ENCODE results near the gene SLC38A9.

The SLC38A9 gene

GRCh38 chr5:55634866-55635265 lies 77.3 kb downstream of the SLC38A9 start:
- Histone ChIP-seq H3K4me2 (ENCODE audit: insufficient read depth, low read length) (peak overlapping the region; percentile 65; the same call in 1 of the 2 replicates), H3K27ac (ENCODE audit: low read length) (no peak overlapping the region), H3K79me2 (ENCODE audit: insufficient read depth, low read length) (no peaks in the 10 kb centered on the region), H3K4me1 (ENCODE audit: insufficient read depth, low read length) (peaks cover 26% of the 10 kb centered on the region), H2AFZ (ENCODE audit: low read depth, low read length) (no peak overlapping the region), H4K20me1 (ENCODE audit: insufficient read depth, low read length) (no peaks in the 10 kb centered on the region; the same call in 1 of the 2 replicates), H3K27me3 (ENCODE audit: insufficient read depth, low read length, poor library complexity) (no peaks in the 10 kb centered on the region), H3K9me3 (ENCODE audit: insufficient read depth, low read length, severe bottlenecking) (no peaks in the 10 kb centered on the region), H3K36me3 (ENCODE audit: insufficient read depth, low read length) (0 out of 2 replicates have a peak, but pooled peaks cover 3% of the 10 kb centered on the region), H3K9ac (ENCODE audit: low read depth, low read length) (no peak overlapping the region), H3K4me3 (ENCODE audit: low read depth in 1 of 2, low read length in 2 of 2) (no peak overlapping the region)
- no peak for TF ChIP-seq EZH2 (IDR thresholded peaks at IDR 0.05; ENCODE audit: borderline replicate concordance, low read depth, low read length, severe bottlenecking)
- no peak for TF ChIP-seq CTCF (IDR thresholded peaks at IDR 0.05; ENCODE audit: borderline replicate concordance, extremely low read depth, low read length, poor library complexity, severe bottlenecking)
- no peak for ATAC-seq (ENCODE audit: insufficient read depth, low read depth)
- no peak for DNase-seq

GRCh38 chr5:55634209-55634805 lies 77.8 kb downstream of the SLC38A9 start:
- H2AFZ ChIP-seq (ENCODE audit: low read depth, low read length): peak overlapping the region; percentile 45; the same call in 1 of the 2 replicates
- no peaks in the 10 kb centered on the region for H3K9me3 ChIP-seq (ENCODE audit: insufficient read depth, low read length, severe bottlenecking)
- peak overlapping the region; percentile 79 for H3K27ac ChIP-seq (ENCODE audit: low read length)
- 0 out of 2 replicates have a peak, but pooled peaks cover 3% of the 10 kb centered on the region for H3K36me3 ChIP-seq (ENCODE audit: insufficient read depth, low read length)
- H4K20me1 ChIP-seq (ENCODE audit: insufficient read depth, low read length): no peaks in the 10 kb centered on the region; the same call in 1 of the 2 replicates
- DNase-seq: no peak
- H3K4me2 ChIP-seq (ENCODE audit: insufficient read depth, low read length): peak overlapping the region; percentile 65
- H3K4me1 ChIP-seq (ENCODE audit: insufficient read depth, low read length): peaks cover 26% of the 10 kb centered on the region
- peak overlapping the region in 1 of 2 experiments; percentile 35; a peak in 2 of 4 replicates for H3K4me3 ChIP-seq (ENCODE audit: low read depth in 1 of 2, low read length in 2 of 2)
- H3K9ac ChIP-seq (ENCODE audit: low read depth, low read length): peak overlapping the region; percentile 27; the same call in 1 of the 2 replicates
- H3K79me2 ChIP-seq (ENCODE audit: insufficient read depth, low read length): no peaks in the 10 kb centered on the region
- ATAC-seq (ENCODE audit: insufficient read depth, low read depth): peak; percentile 80
- TF ChIP-seq CTCF (IDR thresholded peaks at IDR 0.05; ENCODE audit: borderline replicate concordance, extremely low read depth, low read length, poor library complexity, severe bottlenecking): no peak
- no peak for TF ChIP-seq EZH2 (IDR thresholded peaks at IDR 0.05; ENCODE audit: borderline replicate concordance, low read depth, low read length, severe bottlenecking)
- H3K27me3 ChIP-seq (ENCODE audit: insufficient read depth, low read length, poor library complexity): no peaks in the 10 kb centered on the region

- TF ChIP-seq EZH2 (IDR thresholded peaks at IDR 0.05; ENCODE audit: borderline replicate concordance, low read depth, low read length, severe bottlenecking) (no peak), CTCF (IDR thresholded peaks at IDR 0.05; ENCODE audit: borderline replicate concordance, extremely low read depth, low read length, poor library complexity, severe bottlenecking) (no peak)
- DNase-seq: peak; percentile 58
- H3K36me3 ChIP-seq (ENCODE audit: insufficient read depth, low read length): 0 out of 2 replicates have a peak, but pooled peaks cover 3% of the 10 kb centered on the region
- peak overlapping the region; percentile 45; the same call in 1 of the 2 replicates for H2AFZ ChIP-seq (ENCODE audit: low read depth, low read length)
- peak overlapping the region in 1 of 2 experiments; percentile 35; a peak in 2 of 4 replicates for H3K4me3 ChIP-seq (ENCODE audit: low read depth in 1 of 2, low read length in 2 of 2)
- no peaks in the 10 kb centered on the region for H3K9me3 ChIP-seq (ENCODE audit: insufficient read depth, low read length, severe bottlenecking)
- peak overlapping the region; percentile 27; the same call in 1 of the 2 replicates for H3K9ac ChIP-seq (ENCODE audit: low read depth, low read length)
- no peaks in the 10 kb centered on the region for H3K27me3 ChIP-seq (ENCODE audit: insufficient read depth, low read length, poor library complexity)
- ATAC-seq (ENCODE audit: insufficient read depth, low read depth): peak; percentile 94
- H3K79me2 ChIP-seq (ENCODE audit: insufficient read depth, low read length): no peaks in the 10 kb centered on the region
- no peaks in the 10 kb centered on the region; the same call in 1 of the 2 replicates for H4K20me1 ChIP-seq (ENCODE audit: insufficient read depth, low read length)
- peak overlapping the region; percentile 79 for H3K27ac ChIP-seq (ENCODE audit: low read length)
- peak overlapping the region; percentile 65 for H3K4me2 ChIP-seq (ENCODE audit: insufficient read depth, low read length)
- peaks cover 26% of the 10 kb centered on the region for H3K4me1 ChIP-seq (ENCODE audit: insufficient read depth, low read length)
These were observed 78.4 kb downstream of the SLC38A9 start for GRCh38 chr5:55633574-55634208.

All from DND-41 (cell line).